NCI-H1092 treated with DMSO at 0.1 percent for 48 hours (cell line): ENCODE data around the gene NT5E.
"Not testable (repeated sequence)": the region's sequence is repeated elsewhere in the genome, so short reads cannot be mapped to it uniquely, and the experiment has no call there.

Experiments
- DNase-seq: peaks from one replicate; lab custom pipeline; 2025; lab: John Stamatoyannopoulos, UW

The NT5E gene

DNA sequence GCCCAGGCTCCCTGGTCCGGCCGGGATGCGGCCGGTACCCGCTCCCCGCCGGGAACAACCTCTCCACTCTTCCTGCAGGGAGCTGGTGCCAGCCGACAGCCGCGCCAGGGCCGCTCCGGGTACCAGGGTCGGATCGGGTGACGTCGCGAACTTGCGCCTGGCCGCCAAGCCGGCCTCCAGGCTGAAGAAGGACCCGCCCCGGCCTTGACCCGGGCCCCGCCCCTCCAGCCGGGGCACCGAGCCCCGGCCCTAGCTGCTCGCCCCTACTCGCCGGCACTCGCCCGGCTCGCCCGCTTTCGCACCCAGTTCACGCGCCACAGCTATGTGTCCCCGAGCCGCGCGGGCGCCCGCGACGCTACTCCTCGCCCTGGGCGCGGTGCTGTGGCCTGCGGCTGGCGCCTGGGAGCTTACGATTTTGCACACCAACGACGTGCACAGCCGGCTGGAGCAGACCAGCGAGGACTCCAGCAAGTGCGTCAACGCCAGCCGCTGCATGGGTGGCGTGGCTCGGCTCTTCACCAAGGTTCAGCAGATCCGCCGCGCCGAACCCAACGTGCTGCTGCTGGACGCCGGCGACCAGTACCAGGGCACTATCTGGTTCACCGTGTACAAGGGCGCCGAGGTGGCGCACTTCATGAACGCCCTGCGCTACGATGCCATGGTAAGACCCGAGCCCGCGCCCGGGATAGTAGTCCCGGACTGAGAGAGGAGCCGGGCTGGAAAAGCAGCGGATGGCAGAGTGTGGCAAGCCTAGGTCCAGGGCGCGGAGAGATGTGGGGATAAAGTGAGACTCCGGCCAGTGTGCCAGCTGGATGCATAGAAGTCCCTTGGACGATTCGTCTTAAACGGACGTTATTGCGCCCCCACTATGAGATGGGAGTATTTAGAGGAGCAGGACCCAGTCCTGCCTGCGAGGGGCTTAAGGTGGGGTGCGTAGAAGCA lies at the start of gene NT5E:
TSS of gene NT5E (plus strand) at position 266 of the 942 bp plus-strand sequence. CDS start at position 323, 57 bp downstream.
- no peak for DNase-seq

DNA sequence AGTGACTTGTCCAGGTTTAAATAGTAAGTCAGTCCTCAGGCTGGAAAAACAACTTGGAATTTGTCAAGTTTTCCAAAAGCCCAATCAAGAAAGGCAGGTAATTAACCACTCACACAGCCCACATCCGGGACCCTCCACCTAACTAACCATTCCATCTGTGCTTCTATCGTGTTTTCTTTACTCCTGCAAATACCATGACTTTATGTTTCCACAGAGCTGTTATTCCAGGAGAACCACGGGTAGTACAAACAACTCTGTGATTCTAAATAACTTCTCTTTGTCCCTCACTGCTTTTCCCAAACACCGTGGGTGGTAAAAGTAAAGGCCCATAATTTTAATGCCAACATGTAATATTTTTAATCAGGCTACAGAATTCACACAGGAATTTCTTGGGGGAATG lies 49.6 kb upstream of the NT5E start:
- no peak for DNase-seq

DNA sequence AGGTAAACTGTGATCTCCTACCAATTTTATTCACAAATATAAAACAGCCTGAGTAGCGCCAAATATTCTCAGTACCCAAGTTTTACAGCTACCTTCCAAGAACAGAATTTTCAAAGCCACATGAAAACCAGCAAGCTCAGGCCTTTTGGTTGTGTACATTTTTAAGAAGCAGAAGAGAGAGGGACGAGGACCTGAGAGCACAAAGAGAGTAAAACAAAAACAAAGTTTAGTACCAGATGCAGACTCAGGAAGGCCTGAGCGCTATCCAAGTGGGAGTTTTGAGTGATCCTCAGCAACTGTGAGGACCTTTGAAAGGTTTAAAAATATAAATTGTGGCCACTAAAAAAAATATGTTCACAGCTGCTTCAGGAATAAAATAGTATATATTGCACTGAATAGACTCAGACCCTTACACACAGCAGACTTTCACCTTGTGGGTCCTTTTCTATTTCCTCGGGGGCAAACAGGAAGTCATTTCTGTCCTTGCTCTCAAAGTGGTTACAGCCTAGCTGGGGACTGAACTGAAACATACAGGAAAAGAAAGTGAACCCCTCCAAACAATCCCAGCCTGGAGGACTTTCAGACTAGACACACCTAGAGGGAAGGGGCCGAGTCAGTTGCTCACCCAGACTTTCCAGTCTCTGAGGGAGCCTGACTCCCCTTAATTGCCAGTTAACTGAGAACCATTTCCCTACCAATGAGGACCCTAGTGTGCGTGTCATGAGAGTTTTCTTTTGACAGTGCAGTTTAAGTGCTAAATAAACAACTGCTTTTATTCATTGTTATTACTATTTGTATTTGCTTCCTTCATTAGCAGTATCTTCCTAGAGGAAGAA lies 48.5 kb upstream of the NT5E start:
- no peak for DNase-seq

DNA sequence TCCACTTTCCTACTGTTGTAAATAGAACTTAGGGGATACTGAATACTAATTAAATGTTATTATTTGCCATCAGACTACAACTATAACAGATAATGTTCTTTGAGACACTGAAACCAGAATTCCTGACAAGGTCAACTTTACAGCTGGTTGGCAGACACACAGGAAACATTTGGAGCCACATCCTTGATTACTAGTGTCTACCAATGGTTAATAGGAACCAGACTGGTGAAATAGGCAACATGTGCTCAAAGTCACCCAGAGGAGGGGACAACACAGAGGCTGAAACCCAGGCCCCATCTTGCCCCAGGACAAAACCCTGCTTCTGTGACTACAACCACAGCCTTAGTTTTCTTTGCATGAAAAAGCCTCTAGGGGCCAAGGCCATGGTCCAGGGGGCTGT lies 47.8 kb upstream of the NT5E start:
- DNase-seq = no peak

DNA sequence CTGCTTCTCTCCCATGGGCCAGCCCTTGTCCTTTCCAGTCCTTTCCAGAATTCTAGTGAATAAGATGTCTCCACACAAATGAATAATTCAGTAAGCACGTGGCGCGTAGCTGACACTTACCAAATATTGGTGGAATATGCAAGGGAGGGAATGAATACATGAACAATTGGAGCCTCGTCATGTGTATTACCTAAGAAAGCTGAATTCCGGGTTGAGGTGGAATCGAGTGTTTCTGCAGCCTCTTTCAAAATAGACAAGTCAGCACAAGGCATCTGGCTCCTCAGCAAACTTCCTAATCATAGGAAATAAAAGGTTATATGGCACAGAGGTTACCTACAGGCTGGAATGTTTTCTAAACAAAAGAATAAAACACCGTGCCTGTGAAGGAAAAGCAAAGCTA lies 47.0 kb upstream of the NT5E start:
- DNase-seq = no peak

DNA sequence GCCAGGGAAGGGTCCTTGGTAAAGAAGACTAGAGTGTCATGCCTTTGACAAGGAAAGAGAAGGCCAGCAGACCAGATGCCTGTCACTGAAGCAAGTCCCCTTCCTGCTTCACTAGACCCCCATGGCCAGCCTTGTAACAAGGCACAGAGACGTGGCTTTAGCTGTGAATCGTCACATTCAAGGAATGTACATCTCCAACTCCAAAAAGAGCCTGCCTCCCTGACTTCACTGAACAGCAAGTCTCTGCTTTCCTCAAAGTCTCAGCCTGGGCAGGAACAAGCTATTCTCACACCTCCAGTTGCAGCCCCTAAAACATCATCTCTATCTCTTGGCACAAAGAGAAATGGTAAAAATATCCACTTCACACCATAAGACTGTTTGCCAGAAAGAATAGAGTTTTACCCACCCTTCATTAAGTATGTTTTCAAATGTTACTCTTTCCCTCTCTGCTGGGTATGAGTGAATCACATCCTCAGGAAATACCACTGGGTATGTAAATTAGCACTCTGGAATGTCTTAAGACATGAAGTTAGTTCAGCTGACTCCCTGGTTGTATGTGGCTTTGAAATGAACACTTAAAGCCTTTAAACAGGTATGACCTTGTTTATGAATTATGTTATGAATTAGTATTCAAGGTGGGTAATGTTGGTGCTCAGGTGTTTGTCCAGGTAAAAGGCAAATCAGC lies 46.4 kb upstream of the NT5E start:
- DNase-seq = no peak

DNA sequence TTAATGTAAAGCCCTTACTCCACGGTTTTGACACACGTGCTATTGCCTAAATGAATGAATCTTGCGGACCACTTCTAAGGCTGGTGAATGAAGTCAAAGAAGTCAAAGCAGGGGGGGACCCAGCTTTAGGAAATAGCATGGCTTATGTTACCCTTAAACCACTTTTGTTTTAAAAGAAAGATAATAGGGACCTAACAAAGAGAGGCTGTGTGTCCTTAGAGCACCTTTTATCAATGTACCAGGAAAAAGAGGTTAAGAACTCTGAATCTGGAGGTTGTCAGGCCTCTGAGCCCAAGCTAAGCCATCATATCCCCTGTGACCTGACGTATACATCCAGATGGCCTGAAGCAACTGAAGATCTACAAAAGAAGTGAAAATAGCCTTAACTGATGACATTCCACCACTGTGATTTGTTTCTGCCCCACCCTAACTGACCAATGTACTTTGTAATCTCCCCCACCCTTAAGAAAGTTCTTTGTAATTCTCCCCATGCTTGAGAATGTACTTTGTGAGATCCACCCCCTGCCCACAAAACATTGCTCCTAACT lies 45.8 kb upstream of the NT5E start:
- DNase-seq = not testable (repeated sequence)

DNA sequence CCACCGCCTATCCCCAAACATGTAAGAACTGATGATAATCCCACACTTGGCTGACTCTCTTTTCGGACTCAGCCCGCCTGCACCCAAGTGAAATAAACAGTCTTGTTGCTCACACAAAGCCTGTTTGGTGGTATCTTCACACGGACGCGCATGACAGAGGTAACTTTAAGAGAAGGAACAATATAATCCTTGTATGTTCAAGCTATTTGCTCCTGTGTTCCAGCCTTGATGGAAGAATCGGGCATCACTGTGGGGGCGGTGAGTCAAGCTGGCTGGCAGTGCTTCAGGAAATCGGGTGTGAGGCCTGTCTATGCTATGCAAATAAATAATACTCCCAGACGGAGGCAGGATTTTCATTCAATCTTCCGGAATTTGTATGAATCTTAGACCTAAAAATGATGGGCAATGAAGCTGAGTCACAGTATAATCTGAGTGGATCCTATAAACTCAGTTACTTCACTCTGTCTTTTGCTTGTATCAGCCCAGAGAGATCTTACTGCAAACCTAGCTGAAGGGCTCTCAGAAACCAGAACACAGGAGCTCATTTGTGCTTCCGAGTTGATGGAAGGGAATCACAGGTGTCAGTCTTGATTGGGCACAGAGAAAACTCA lies 45.2 kb upstream of the NT5E start:
- DNase-seq = no peak

DNA sequence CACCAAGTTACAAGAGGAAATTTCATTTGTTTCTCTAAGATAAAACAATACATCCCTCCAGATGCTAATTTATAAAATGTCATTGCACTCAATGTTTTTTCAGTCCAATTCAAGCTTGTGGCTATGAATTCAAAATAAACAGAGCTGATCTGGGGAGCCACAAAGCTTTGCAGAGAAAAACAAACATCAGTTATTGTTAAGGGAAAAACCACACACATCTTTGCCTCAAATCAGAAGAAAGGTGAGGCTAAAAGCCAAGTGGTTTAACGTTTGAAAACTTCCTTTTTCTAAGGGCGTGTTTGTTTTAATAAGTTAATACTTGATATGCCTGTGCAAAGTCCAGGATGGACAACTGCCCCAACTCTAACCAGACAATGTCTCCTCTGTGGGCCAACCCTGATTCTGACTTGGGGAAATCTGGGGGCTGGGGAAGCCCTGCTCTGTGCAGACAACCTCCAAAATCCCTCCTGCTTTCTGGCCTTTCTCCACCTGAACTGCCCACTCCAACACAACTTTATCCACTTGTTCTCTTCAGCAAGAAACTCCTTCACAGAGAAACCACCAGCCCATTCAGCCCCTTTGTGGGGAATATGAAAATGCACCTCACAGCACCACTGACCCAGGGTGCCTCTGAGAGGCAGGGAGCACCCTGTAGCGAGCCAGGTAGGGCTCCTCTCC lies 44.6 kb upstream of the NT5E start:
- DNase-seq = no peak

DNA sequence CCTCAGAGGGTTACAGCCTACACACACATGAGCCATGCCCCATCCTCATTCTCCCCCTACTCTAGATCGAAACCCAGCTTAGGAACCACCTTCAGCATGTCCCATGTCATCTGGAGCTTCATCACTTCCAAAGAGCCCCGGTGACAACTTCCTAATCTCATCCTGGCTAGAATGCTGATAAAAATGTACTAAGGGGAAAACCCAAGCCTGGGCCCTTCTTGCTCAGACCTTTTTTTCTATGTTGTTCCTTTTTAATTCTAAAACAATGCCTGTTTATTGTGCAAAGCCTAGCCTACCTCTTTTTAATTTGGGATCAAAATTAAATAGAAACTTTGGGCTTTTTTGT lies 44.1 kb upstream of the NT5E start:
- no peak for DNase-seq

DNA sequence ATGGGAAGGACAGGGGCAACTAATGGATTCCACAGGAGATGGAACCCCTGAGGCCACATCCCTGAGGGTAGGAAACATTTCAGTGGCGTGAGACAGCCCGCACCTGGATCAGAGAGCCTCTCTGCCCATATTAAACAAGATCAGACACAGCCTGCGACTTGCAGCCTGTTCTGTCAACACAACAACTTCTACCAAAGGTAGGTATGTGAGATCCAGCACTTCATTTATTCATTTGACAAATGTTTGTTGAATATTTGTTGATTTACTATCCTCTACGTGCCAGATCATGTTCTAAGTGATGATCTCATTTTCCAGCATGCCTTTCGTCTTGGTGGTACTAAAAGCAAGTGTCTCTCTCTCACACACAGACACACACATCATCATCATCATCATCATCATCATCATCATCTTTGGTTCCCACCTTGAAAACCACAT lies 43.2 kb upstream of the NT5E start:
- DNase-seq = no peak

DNA sequence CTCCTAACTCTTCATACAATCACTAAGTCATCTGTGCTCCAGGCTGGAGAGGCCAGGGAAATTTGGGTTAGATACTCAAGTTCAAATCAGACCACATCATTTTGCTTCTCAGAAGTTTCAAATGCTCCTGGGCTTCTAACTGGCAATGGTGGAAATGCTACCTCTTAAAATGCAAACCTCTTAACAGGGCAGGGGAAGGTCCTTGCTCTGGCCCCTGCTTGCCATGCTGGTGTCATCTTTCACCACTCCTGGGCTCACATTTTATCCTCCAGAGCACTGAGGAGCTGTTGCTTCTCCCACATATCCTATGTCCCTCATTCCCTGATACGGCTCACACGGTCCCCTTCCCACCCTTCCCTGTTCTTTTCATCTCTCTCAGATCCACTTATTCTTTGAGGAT lies 41.8 kb upstream of the NT5E start:
- DNase-seq = no peak

DNA sequence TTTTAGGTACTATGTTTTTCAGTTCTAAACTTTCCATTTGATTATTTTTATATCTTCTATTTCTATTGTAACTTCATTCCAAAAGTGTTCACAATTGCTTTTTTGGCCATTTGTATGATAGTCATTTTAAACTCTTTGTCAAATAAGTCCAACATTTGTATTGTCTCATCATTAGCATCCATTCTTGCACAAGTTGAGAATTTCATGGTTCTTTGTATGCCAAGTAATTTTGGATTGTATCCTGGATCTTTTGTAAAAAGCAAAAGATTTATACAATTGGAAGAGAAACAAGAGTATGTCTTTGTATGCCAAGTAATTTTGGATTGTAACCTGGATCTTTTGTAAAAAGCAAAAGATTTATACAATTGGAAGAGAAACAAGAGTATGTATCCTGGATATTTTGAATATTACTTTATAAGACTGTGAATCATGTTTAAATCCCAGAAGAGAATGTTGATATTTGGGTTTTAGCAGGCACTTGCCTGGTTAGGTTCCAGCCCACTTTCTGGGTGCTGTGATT lies 36.9 kb upstream of the NT5E start:
- no peak for DNase-seq

DNA sequence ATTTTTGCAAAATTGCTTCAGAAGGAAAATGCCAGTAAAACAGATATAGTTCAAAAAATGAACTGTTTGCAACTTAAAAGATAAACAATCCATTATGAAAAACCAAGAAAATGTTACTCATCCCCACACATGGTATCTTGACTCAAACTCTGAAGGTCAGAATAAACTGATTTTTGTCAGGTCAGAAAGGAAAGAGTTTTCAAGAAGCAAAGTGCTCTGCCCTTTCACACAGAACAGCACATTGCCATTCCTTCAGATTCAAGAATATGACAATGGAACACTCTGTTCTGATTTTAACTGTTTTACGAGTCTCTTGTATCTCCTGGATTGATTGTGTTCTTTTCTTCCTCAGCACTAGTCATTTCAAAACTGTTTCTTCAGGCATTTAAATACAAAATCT lies 33.8 kb upstream of the NT5E start:
- DNase-seq = no peak

DNA sequence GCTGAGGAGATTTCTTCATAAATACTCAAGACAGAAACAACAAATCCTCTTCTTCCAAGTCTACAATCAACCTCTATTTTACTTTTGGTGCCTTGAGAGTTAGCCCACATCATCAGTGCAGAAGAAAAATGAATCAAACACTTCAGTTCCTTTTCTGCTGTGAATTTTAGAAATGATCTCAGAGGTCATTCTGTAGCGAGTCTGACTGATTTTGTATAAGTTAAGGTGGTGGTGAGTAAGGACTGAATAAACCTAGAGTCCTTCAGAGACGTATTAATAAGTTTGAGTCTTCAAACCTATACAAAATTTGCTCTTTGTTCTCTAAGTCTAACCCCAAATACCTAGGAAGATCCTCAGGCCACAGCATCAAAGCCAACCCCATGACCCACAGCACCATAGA lies 33.1 kb upstream of the NT5E start:
- no peak for DNase-seq

DNA sequence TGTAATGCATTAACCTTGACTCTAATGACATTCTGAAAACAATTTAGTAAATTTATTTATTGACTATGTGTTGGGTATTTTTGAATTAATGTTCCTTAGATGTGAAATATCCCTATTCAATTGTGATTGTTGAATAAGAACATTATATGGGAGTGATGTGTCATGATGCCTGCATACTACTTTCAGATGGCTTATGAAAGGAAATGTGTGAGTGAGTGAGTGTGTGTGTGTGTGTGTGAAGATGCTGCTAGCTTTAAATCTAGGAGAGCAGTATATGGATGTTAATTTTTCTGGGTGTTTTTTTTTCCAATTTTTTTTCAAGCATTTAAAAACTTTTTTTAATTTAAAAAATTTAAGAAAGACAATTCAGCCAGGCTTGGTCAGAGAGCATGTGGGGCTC lies 32.5 kb upstream of the NT5E start:
- no peak for DNase-seq

DNA sequence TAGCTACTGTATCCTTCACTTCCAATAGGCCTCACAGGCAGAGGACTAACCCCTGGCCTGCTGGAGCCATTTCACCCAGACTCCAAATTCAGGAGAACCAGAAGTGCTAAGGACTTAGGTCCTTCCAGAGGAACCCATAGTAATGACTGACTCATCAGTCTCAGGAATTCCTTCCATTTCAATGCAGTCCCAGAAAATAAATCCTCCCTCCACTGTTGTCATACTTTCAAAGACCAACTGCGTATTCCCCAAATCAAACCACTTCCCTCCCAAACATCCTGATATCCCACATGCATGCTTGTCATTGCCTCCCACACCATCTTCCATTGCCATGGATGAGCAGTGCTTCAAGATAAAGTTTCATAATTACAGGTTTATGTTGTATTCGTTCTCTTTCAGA lies 31.8 kb upstream of the NT5E start:
- DNase-seq = no peak

DNA sequence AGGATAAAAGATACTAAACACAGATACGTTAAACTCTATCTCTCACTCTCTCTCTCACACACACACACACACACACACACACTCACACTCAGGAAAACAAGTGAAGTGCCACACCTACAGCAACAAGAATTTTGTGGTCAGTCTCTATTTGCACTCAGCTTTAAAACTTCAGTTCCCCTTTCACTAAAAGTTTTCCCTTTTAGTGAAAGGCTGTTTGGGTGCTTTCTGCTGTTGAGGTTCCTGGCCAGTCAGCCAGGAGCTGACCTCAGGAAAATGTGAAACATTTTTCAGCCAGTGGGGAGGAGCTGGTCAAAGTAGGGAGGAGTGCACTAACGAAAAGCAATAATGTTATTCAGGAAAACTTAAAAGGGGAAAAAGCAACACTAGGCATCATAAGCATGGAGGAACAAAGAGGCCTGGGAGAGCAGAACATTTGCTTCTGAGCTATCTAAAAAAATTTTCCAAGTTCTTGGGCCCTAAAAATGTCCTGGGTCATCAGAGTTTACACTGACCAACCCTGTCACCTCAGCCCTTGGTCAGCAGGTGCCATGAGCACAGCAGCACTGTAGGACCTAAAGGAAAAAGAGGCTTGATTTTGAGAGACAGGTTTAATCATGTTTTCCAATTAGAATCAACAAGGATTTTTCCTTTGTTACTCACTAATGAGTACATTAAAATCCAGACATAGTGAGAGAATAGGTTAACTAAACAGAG lies 30.7 kb upstream of the NT5E start:
- DNase-seq = no peak

DNA sequence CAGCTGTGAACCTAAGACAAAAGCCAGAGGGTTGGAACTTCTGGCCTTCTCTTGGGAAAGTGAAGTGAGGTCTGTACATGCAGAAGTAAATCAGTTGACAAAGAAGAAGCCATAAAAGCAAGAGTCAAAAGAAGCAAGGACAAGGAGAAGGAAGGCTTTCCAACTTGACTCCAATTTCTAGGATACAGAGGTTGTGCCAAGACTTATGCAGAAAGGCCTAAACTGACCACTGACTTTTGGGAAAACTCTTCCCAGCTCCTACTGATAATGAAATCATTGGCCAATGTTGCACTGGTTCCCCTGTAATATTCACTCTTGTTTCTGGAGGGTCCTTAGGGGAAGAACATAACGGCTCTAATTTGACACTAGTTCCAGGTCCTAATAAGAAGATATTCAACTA lies 29.3 kb upstream of the NT5E start:
- DNase-seq = no peak

DNA sequence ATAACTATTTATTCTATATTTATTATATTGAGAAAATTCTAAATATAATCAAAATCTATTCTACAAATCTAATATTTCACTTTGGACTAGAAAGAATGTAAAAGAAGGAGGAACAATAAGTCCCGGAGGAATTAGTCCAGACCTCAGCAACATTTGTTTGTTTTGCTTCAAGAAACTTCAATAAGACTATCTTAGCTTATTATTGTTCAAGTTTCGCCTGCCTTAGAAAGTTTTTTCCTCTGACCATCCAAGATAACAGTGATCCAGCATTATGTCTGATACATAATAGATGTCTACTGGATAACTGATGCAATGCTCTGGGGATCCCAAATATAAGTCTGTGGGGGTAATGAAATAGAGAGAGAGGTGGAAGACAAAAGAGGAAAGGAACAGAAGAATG lies 28.7 kb upstream of the NT5E start:
- no peak for DNase-seq
